Esophagus squamous epithelium (tissue), 4 donors: ENCODE data around the gene CRB2.

Experiments
- CTCF ChIP-seq, 6 experiments: fragments of 450-650 bp in 4 of 6; fragments of 200-600 bp in 2 of 6; sonication (generic) in 2 of 6; IDR thresholded peaks; one replicate each; pipeline ENCODE4 v1.5.1; 2016 to 2019; ENCODE audit warnings: antibody characterized with exemption in 6 of 6, mild to moderate bottlenecking in 4 of 6, moderate library complexity in 4 of 6
- POLR2A ChIP-seq, 4 donors: fragments of 450-650 bp; IDR thresholded peaks; one replicate each; pipeline ENCODE4 v1.6.1; 2017; ENCODE audit warnings: antibody characterized with exemption in 4 of 4, mild to moderate bottlenecking in 4 of 4, moderate library complexity in 3 of 4

DNA sequence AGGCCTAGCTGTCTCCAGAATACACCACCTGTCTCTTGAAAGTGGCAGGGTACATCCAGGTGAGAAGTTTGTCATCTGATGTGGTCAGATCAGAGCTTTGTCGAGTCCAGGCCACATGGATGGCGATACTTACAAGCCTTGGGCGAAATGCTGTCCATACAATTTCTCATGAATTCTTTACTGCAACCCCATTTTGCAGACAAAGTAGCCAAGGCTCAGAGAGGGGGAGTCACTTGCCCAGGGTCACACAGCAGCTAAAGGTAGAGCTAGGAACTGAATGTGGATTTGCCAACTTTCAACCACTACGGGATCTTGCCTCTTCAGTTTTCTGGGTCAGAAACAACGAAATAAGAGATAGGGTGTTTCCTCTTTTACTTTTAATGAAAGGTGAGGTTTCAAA lies 35.2 kb downstream of the CRB2 start:
- TF ChIP-seq POLR2A (IDR thresholded peaks at IDR 0.05): no peak
- no peak for TF ChIP-seq CTCF (IDR thresholded peaks at IDR 0.05)
